ENCODE results near the gene UGT3A1.

UGT3A1 gene

GRCh38 chr5:35999547-35999946 is 8.4 kb upstream of the UGT3A1 start:
- TF ChIP-seq OSR1 (CRISPR knock-in tag; IDR thresholded peaks at IDR 0.05) (no peak), RARB (CRISPR knock-in tag; IDR thresholded peaks at IDR 0.05) (no peak), ISL1 (CRISPR knock-in tag; IDR thresholded peaks at IDR 0.05) (no peak), TOX (CRISPR knock-in tag; IDR thresholded peaks at IDR 0.05; ENCODE audit: borderline replicate concordance) (no peak), ZNF8 (CRISPR knock-in tag; IDR thresholded peaks at IDR 0.05) (no peak), BACH2 (CRISPR knock-in tag; IDR thresholded peaks at IDR 0.05; ENCODE audit: borderline replicate concordance) (no peak), ZFP30 (CRISPR knock-in tag; IDR thresholded peaks at IDR 0.05) (no peak), POU6F1 (CRISPR knock-in tag; IDR thresholded peaks at IDR 0.05; ENCODE audit: borderline replicate concordance, low read depth) (no peak), ZFP3 (CRISPR knock-in tag; IDR thresholded peaks at IDR 0.05) (no peak), ZC3H10 (CRISPR knock-in tag; IDR thresholded peaks at IDR 0.05) (no peak), ARNTL (CRISPR knock-in tag; IDR thresholded peaks at IDR 0.05; ENCODE audit: borderline replicate concordance, low read depth) (no peak), ZNF565 (CRISPR knock-in tag; conservative IDR thresholded peaks at IDR 0.05; ENCODE audit: low read depth) (no peak), GLIS3 (CRISPR knock-in tag; IDR thresholded peaks at IDR 0.05) (no peak)
- TF ChIP-seq, protein P1, sequence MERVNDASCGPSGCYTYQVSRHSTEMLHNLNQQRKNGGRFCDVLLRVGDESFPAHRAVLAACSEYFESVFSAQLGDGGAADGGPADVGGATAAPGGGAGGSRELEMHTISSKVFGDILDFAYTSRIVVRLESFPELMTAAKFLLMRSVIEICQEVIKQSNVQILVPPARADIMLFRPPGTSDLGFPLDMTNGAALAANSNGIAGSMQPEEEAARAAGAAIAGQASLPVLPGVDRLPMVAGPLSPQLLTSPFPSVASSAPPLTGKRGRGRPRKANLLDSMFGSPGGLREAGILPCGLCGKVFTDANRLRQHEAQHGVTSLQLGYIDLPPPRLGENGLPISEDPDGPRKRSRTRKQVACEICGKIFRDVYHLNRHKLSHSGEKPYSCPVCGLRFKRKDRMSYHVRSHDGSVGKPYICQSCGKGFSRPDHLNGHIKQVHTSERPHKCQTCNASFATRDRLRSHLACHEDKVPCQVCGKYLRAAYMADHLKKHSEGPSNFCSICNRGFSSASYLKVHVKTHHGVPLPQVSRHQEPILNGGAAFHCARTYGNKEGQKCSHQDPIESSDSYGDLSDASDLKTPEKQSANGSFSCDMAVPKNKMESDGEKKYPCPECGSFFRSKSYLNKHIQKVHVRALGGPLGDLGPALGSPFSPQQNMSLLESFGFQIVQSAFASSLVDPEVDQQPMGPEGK (CRISPR knock-in tag; IDR thresholded peaks at IDR 0.05; ENCODE audit: borderline replicate concordance), result no peak

GRCh38 chr5:35996076-35996475 is 4.9 kb upstream of the UGT3A1 start:
- no peak for ATAC-seq
- no peak for TF ChIP-seq TCF4 (CRISPR knock-in tag; IDR thresholded peaks at IDR 0.05; ENCODE audit: borderline replicate concordance)
- TF ChIP-seq ZNF70 (CRISPR knock-in tag; IDR thresholded peaks at IDR 0.05), result no peak
- no peak for TF ChIP-seq RARB (CRISPR knock-in tag; IDR thresholded peaks at IDR 0.05)
- TF ChIP-seq OSR1 (CRISPR knock-in tag; IDR thresholded peaks at IDR 0.05), result no peak
- no peak for TF ChIP-seq ARNTL (CRISPR knock-in tag; IDR thresholded peaks at IDR 0.05; ENCODE audit: borderline replicate concordance, low read depth)
- TF ChIP-seq ZFP30 (CRISPR knock-in tag; IDR thresholded peaks at IDR 0.05), result no peak
- no peak for TF ChIP-seq GLIS3 (CRISPR knock-in tag; IDR thresholded peaks at IDR 0.05)
- no peak for TF ChIP-seq ZC3H10 (CRISPR knock-in tag; IDR thresholded peaks at IDR 0.05)
- TF ChIP-seq CSRNP3 (CRISPR knock-in tag; IDR thresholded peaks at IDR 0.05), result no peak
- TF ChIP-seq, protein P1 (CRISPR knock-in tag; IDR thresholded peaks at IDR 0.05; ENCODE audit: borderline replicate concordance), result no peak
- TF ChIP-seq ISL1 (CRISPR knock-in tag; IDR thresholded peaks at IDR 0.05), result no peak
- TF ChIP-seq, protein P2, sequence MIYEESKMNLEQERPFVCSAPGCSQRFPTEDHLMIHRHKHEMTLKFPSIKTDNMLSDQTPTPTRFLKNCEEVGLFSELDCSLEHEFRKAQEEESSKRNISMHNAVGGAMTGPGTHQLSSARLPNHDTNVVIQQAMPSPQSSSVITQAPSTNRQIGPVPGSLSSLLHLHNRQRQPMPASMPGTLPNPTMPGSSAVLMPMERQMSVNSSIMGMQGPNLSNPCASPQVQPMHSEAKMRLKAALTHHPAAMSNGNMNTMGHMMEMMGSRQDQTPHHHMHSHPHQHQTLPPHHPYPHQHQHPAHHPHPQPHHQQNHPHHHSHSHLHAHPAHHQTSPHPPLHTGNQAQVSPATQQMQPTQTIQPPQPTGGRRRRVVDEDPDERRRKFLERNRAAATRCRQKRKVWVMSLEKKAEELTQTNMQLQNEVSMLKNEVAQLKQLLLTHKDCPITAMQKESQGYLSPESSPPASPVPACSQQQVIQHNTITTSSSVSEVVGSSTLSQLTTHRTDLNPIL (CRISPR knock-in tag; IDR thresholded peaks at IDR 0.05; ENCODE audit: low read depth), result no peak
- no peak for TF ChIP-seq BACH2 (CRISPR knock-in tag; IDR thresholded peaks at IDR 0.05; ENCODE audit: borderline replicate concordance)
- no peak for TF ChIP-seq ESRRG (CRISPR knock-in tag; IDR thresholded peaks at IDR 0.05)
- TF ChIP-seq ZNF565 (CRISPR knock-in tag; conservative IDR thresholded peaks at IDR 0.05; ENCODE audit: low read depth), result no peak
- TF ChIP-seq, protein P3, sequence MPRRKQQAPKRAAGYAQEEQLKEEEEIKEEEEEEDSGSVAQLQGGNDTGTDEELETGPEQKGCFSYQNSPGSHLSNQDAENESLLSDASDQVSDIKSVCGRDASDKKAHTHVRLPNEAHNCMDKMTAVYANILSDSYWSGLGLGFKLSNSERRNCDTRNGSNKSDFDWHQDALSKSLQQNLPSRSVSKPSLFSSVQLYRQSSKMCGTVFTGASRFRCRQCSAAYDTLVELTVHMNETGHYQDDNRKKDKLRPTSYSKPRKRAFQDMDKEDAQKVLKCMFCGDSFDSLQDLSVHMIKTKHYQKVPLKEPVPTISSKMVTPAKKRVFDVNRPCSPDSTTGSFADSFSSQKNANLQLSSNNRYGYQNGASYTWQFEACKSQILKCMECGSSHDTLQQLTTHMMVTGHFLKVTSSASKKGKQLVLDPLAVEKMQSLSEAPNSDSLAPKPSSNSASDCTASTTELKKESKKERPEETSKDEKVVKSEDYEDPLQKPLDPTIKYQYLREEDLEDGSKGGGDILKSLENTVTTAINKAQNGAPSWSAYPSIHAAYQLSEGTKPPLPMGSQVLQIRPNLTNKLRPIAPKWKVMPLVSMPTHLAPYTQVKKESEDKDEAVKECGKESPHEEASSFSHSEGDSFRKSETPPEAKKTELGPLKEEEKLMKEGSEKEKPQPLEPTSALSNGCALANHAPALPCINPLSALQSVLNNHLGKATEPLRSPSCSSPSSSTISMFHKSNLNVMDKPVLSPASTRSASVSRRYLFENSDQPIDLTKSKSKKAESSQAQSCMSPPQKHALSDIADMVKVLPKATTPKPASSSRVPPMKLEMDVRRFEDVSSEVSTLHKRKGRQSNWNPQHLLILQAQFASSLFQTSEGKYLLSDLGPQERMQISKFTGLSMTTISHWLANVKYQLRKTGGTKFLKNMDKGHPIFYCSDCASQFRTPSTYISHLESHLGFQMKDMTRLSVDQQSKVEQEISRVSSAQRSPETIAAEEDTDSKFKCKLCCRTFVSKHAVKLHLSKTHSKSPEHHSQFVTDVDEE (CRISPR knock-in tag; IDR thresholded peaks at IDR 0.05), result no peak
- TF ChIP-seq PPARA (CRISPR knock-in tag; IDR thresholded peaks at IDR 0.05; ENCODE audit: borderline replicate concordance), result no peak
- TF ChIP-seq SNAI2 (CRISPR knock-in tag; IDR thresholded peaks at IDR 0.05), result no peak
- no peak for TF ChIP-seq TOX (CRISPR knock-in tag; IDR thresholded peaks at IDR 0.05; ENCODE audit: borderline replicate concordance)
- TF ChIP-seq CSDC2 (CRISPR knock-in tag; IDR thresholded peaks at IDR 0.05), result no peak

More at GRCh38 chr5:35999547-35999946, 8.4 kb upstream of the UGT3A1 start:
- ATAC-seq, result no peak
